Activated T-helper 1 cell treated with Interleukin-2 at 50 U/mL for 16 hours (primary cell): ENCODE data around the gene ALDH1A3.

Source experiments
- DNase-seq: peaks from one replicate; pipeline ENCODE4 v3.0.0-alpha.2; 2020; ENCODE audit warnings: low read depth

ALDH1A3 gene

DNA sequence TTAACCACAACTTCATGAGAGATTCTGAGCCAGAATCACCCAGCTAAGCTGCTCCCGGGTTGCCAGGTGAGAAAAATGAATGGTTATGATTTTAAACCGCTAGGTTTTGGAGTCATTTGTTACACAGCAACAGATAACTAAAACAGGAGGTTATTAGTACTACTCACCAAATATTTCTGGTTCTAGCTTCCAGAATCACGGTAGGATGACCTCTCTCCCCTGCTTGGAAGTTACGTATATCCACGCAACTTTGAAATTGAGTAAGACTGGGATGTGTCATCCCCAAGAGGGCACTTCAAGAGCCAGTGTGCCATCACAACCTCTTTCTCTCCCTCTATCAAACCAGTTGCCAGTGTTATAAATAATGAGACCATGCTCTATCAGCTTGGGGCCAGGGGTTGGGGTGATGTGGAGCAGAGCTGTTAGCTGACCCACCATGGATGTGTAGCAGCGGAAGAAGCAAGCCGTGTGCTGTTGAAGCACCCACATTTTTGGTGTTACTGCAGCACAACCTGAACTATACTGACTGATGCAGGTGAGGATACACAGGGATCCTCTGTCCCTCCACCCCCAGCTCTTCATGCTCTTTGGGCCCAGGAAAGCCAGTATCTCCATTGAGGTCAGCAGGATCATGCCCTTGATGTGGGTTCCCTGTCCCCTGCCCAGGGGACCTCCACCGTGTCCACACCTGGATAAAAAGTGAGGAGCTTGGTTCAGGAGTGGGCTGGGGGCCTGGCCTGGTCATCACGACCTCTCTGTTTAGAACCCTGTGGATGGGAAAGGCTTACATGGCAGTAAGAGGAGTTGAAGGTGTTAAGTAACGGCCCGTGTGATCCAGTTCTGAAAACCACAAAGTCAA lies 19.4 kb upstream of the ALDH1A3 start:
- DNase-seq, result no peak

DNA sequence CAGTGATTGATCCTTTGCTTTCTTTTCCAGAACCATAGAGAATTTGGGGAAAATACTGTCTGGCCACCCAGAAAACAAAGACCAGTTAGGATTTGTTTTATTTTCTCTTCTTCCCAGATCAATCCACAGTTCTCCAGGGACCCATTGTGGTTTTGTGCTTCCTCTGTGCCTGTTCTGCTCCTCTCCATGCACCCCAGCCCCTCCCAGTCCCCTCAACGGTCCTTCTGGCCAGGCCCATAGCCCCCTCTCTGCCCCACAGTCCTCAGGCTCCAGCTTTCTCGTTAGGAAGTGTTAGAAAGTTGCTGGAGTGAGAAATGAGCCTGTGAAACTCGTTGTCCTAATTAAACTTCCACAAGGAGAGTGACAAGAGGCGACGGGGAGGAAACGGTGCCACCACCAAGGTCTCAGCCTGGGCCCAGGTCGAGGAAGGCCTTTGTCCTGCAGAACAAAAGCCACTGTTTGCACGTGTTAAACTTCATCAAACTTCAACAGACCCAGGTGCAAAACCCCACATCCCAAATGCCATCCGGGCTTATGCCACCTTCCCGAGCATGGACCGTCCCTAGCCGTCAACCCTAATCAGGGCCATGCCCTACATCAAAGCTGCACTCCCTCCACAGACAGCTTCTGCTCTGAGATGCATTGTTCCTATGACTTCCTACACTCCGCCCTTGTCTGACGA lies 18.7 kb upstream of the ALDH1A3 start:
- DNase-seq, result no peak

DNA sequence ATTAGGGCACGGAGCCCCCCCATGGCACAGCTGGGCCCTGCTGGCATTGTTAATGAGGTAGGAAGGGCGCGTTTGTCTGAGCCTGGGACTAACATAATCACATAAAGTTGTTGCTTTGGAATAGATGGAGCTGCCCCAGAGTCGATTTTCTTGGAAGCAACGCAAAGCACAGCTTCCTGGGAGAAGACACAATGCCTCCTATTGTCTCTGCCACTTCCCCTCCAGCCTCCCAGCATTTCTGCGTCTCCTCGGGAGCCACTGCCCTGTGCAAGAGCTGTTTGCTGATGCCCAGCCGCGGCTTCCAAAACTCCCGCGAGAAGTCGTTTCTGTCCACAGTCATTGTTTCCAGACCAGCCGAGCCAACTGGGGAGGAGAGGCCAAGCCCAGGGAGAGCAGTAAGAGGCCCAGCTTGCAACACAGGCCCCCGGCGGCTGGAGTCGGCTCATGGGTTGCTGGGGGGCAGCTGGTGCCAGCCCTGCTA lies 18.1 kb upstream of the ALDH1A3 start:
- no peak for DNase-seq

DNA sequence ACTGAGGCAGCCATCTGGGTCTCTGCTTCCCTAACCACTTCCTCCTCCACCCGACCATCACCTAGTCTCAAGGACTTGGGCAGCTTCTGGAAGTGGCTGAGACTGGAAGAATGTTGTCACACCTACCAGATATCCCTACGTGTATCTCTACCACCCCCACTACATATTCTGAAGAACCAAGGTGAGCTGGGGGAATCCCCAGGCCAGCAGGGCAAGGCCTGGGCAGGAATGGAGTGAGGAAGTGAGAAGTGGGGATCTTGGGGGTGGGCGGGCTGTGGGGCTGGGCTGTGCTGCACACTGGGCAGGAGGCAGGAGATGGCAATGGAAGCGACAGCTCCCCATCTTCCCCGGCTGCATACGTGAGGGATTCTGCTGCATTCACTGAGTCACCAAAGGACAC lies 17.5 kb upstream of the ALDH1A3 start:
- no peak for DNase-seq

DNA sequence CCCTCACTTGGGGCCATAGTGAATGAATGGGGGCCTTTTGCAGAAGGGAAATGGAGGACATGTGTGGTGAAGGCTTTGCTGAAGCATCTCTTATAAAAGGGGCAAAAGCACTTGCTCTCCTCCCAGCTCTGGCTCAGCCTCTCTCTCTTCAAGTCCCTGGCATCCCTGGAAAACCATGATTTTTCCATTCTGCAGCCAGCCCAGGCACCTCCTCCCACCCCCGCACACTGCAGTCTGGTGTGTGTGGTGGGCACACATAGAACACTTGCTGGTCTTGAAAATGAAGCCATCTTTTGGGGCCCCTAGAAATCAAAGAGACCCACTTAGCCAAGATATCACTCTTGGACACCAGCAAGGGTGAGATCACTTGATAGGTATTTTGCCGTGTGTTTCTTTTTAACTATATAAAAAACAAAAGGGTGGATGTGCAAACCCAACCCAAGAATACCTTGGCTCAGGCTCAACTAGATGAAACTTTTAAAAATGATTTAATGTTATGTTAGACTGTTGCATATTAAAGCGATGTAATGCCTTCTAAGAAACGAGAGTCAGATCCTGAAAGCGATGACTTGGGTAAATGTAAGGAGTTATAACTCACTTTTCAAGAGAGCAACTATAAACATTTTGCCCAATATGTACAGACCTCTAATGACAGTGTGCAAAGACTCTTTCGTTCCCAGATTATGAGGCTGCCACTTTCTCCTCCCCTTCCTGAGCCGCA lies 16.4 kb upstream of the ALDH1A3 start:
- no peak for DNase-seq

DNA sequence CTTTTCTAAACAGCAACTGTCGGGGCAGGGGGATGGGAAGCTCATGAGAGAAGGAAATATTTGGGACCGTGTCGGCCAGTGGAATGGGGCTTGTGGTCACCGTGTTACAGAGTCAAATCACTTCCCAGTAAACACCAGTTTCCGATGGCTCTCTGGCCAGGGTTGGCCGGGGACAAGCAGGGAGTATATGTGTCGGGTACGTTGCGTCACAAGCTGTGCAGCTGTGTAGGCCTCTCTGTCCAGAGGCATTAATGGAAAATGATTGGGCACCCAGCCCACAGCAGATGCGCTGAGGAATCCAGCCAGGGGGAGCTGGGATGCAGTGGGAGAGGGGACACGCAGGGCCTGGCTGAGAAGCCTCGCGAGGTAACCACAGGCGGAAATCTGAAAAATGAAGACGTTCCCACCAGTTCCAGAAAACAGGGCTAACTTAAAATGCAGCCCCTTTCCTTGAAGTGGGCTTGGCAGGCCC lies 15.8 kb upstream of the ALDH1A3 start:
- no peak for DNase-seq

DNA sequence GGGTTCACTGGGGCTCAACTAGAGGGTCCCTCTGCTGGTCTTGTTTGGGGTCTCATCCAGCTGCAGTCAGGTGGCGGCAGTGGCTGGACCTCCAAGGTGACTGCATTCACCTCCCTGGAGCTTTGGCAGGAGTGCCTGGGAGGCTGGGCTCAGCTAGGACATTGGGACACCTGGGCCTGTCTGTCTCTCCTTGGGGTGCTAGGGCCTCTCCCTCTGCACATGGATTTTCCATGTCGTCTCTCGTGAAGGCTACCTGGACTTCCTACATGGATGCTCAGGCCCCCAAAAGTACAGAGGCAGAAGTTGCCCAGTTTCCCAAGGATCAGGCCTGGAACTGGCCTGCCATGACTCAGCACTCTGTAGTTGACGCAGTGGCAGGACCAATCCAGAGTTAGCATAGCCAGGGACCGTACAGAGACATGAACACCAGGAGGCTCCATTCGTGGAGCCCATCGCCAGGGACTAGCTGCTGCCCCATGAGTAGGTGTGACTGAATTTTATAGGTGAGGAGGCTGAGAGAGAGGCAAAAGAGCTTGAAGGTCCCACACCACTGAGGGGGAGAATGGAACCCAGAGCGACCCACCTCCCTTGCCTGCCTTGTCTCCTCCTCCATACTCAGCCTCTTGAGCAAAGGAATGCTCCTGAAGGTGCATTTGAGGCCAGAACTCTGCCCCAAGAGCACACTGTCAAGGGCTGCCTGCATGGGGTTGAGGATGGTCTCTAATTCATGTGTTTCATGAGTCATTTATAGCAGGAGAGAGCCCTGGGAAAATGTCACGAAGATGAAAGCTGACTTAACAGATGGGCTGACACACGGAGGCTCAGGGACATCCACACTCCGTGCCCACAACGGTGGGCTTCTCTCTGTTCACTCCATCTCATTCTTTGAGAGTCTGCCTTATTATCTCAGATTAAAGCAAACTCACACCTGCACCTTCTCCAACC lies 13.0 kb upstream of the ALDH1A3 start:
- DNase-seq, result no peak

DNA sequence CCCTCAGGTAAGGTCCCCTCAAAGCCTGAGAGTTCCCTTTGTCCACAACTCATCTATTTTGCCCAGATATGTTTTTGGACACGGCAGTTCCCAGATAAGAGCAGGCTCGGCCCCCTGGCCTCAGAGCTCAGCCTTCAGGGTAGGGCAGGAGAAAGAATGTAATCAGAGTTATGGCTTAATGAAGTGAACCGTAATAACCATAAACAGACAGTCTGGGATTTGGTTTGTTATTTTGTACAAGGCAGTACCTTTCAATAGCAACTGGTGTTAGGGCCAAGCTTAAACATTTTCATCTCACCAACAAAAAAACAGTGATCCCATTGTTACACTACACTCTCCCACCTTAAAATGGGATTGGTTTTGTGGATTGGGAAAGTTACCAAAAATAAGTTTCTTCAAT lies 12.2 kb upstream of the ALDH1A3 start:
- no peak for DNase-seq

DNA sequence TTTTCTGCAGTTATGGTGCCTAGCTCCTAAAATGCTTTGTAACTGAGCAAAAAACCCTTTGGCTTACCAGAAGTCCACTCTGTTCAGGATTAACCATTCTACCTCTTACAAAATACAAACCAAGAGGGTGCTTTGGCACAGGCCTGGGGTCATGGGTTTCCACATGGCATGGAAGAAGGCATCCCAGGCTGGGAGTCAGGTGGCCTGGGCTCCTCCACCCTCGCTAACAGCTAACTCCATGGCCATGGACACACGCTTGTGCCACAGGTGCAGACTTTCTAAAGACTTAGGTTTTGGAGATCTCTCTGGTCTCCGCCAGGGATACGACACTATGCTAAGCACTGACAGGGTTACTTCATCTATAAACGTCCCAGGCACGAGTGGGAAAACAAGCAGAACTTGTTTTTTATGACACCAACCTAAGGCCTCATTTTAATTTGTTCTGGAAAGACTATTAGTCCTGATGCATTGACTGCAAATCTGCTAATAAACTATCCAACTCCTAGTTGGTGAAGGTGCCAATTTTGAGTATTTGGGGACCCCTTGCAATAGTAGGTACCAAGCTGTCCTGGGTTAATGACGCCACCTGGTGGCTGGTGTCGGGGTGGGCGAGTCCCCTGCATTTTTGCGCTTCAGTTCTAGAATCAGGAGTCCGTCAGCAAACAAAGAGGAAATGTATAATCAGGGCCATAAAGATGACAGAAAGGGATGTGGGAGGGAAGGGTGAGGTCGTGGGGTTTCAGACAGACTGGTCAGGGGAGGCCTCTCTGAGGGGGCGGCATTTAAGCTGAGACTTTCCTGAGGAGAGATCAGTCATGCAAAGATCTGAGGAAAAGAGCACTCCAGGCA lies 10.3 kb upstream of the ALDH1A3 start:
- DNase-seq, result no peak

DNA sequence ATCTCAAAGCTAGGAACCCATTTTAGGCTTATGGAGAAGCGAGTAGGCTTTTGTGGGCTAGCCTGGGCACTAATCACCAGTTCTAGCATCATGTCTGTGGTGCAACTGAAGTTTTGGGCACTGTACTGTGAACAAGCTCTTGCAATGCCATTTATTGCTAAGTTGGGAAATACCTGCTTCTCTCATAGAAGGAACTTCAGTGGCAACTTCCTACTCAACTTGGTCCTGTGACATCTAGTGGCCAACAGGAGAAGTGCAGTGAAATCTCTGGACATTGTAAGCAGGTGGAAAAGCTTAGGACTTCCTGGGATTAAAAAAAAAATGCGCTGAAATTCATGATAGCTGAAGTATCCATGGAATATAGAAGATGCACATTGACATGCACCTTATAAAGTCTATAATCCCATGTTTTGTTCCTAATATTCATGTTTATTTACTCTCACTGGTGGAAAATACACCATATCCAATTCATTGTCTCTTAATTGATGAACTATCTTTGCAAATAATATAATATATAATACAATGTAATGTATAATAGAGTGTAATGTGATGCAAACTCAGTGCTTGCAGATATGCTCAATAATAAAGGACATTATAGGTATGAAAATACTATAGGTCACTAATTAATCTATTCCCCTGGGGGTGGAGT lies 6.5 kb upstream of the ALDH1A3 start:
- no peak for DNase-seq

DNA sequence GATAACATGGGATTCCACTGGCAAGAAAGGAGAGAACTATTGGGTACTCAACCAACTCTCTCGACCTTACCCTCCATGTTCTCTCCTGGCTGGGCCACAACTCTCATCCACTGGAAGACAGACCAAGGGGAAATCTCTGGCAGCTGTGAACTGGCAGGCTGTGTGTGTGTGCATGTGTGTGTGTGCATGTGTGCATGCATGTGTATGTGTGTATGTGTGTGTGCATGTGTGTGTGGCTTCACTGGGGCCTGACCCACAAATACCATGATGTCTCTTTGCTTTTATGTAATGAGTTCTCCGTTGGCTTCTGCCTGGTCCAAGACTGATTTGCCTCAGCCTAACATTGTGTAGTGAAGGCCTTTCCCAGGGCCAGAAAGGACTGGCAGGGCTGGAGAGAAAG lies 4.1 kb upstream of the ALDH1A3 start:
- DNase-seq, result no peak

DNA sequence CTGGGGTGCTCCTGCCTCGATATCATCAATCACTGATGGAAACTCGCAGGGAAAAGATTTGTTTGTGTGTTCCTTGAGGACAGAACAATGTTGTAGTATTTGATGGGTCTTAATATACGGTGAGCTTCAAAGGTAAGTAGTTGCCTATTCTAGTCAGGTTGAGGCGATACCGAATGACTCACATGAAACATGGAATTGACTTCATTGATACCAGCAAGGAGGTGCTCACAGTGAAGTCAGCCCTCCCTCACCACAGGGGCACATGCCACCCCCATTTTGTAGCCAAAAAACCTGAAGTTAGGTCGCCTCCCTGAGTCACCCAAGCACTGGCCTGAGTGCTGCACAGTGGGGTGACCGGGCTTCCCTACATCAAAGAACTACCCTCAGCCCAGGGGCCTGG lies 3.7 kb upstream of the ALDH1A3 start:
- no peak for DNase-seq

DNA sequence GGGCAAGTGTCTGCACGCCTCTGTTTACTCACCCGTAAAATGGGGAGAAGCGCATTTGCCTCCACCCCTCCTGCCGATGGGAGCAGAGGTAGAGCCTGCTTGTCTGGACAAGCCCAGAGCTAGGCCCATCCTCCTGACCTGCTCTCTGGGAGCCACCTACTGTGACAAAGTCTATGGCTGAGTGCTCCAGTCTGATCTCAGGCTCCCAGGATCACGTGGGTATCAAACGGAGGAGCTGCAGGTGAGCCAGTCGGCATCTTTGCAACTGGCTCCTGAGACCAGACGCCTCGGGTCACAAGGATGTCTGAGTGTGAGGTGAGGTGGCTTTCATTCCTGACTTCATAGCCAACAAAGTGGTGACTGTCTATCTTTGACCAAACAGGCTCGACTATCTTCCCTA lies 2.1 kb upstream of the ALDH1A3 start:
- DNase-seq, result no peak

DNA sequence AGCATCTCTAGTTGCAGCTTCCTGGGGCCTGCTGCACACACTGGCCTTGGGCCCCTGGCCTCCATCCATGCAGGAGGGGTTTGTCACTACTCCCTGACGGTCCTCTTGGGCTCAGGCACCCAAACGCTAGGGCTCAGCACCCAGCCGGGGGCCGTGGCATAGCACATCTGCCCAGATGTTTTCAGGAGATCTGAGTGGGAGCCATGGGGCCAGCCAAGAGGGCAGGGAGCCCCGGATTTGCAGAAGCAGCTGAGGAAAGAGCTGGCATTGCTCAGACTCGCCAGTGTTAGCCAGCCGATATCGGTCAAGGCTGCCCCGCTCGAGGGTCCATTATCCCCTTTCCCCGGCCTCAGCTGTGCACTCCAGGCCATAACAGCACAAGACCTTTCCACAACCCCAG lies 1.5 kb upstream of the ALDH1A3 start:
- no peak for DNase-seq

DNA sequence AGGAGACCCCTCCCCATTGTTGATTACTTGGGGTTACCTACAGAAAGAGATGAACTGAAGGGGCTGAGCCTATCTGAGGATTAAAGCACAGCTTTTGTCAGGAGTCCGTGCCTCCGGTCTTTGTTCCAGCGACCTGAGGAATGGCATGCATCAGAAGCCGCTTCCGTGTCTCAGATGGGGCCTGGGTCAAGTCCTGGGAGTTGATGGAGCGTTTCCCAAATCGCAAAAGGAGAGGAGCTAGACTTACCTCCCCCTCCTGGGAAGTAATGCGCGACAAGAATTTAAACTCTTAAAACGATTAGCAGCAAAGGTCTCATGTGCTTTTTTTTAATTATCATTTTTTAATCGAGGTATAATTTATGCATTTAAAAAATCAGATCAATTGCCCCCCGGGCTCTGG lies 983 bp upstream of the ALDH1A3 start:
- no peak for DNase-seq

DNA sequence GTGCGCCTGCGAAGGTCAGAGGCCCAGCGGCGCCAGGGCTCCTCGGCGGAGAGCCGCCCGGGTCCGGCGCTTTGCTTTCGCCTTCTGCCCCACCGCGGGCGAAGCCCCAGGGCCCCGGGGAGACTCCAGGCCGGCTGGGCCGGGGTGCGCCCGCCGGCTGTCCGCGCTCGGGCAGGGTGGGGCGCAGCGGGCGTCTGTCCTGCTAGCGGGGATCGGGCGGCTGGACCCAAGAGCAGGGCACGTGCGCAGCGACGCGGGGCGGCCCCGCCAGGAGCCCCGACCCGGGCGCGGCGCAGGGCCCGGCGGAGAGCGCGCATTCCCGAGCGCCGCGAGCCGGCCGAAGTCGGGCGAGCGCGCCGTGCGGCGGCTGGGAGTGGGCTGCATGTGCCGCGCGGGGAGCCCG lies 569 bp upstream of the ALDH1A3 start:
- DNase-seq, result no peak

DNA sequence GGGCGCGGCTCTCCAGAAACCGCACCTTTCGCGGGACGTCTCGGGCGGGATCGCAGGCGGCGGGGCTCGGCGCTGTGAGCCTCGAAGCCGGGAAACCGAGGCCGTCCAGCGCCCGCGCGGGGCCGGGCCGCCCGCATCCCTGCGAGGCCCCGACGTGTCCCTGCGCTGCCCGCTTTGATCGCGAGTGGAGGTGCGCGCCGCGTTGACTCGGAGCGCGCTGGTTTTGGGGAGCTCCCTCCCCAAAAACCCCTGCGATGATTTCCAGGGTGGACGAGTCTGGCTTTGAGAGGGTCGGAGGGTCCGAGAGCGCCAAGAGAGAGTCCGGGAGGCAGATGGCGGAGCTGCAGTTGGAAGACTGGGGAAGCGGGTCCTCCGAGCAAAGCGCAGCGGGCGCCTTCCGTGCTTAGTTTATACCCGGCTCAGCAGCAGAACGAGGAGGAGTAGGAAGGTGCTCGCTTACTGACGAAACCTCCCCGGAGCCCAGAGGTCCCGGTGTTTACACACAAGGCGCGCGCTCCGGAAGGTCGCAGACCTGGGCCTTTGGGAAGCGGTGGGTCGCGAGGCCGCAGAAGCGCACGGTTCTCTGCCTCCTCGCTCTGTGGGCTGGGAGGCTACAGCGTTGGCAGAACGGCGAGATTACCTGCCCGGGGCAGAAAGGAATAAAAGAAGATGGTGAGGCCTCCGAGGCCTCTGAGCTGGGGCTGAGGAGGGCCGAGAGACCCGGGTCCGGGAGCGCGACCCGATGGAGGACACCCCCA lies 687 bp downstream of the ALDH1A3 start:
- DNase-seq, result no peak

DNA sequence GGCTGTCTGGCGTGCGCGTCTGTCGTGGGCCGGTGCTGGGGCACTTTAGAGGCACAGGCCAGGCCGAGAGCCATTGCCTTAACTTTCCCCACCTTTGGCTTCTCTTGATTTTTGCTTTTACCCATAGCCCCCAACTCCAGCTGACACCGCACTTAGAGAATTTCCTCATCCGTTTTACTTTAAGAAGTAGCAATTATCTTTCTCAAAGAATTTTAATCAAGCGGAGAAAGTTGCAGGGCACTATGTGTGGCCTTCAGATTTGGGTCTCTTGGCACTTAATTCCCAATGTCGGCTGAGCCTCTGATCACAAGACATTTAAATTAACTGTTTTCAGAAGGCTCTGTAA lies 1.2 kb downstream of the ALDH1A3 start:
- DNase-seq, result no peak

DNA sequence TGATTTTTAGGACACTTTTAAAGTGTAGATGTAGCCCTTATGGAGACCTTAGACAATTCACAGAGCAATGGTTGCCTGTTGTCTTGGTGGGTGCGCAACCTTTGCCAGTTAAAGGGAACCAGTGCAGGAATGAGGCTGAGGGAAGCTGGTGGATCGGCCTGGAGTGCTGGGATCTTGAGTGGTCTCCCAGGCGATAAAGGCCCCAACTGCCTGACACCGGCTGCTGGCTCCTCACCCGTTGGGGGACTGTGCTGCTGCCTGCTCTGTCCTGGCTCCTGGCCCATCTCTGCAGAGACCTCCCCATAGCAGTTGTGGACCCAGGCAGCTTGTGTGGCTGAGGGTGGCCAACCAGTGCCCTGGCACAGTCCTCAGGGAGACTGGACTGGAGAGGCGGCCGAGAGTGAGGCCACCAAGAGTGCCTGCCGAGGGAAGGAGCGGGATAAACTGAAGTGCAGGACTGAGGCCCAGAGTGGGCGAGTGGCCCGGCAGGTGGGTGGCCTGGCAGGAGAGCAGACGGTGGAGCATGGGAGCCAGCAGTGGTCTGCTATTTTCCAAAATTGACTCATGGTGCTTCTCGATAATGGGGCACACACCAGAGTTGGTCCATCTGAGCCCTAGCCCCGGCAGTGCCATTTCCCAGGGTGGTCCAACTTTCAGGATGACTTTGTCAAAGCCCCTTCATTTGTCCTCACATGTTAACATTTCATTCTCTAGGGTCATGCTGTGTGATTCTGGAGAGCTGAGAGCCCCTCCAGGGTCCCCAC lies 2.1 kb downstream of the ALDH1A3 start:
- no peak for DNase-seq
